B cell (primary cell): ENCODE measurements around the gene SCRT2.

Source experiments
- EZH2 ChIP-seq: IDR thresholded peaks from 2 replicates; pipeline ENCODE4 v1.6.1; 2012; ENCODE audit warnings: borderline replicate concordance, low read depth, mild to moderate bottlenecking, moderate library complexity, low read length; ENCODE audit not compliant: insufficient read depth, poor library complexity, severe bottlenecking
- TF ChIP-seq, protein P1 (sequence below): fragments of 200-600 bp; IDR thresholded peaks from one replicate; pipeline ENCODE4 v1.8.0; 2022; ENCODE audit warnings: antibody characterized with exemption, mild to moderate bottlenecking

DNA sequence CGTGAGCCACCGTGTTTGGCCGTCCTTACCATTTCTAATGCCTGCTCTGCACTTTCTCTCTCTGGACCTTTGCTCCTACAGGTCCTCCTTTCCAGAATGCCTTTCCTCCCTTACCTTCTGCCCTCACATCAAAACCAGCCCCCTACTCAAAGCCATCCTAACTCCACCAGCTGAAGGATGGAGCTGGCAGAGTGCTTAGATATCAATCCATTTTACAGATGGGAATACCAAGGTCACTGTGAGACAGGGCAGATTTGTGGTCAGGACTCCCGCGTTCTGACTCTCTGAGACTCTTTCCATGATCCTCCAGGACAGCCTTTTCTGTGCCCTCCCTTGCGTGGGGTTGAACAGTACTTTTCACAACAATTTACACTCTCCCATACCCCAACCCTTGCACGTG lies 41.7 kb upstream of the SCRT2 start:
- no peak for TF ChIP-seq EZH2
- TF ChIP-seq, protein P1, sequence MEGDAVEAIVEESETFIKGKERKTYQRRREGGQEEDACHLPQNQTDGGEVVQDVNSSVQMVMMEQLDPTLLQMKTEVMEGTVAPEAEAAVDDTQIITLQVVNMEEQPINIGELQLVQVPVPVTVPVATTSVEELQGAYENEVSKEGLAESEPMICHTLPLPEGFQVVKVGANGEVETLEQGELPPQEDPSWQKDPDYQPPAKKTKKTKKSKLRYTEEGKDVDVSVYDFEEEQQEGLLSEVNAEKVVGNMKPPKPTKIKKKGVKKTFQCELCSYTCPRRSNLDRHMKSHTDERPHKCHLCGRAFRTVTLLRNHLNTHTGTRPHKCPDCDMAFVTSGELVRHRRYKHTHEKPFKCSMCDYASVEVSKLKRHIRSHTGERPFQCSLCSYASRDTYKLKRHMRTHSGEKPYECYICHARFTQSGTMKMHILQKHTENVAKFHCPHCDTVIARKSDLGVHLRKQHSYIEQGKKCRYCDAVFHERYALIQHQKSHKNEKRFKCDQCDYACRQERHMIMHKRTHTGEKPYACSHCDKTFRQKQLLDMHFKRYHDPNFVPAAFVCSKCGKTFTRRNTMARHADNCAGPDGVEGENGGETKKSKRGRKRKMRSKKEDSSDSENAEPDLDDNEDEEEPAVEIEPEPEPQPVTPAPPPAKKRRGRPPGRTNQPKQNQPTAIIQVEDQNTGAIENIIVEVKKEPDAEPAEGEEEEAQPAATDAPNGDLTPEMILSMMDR: no peak
